ENCODE data around the gene TBKBP1.

DNA sequence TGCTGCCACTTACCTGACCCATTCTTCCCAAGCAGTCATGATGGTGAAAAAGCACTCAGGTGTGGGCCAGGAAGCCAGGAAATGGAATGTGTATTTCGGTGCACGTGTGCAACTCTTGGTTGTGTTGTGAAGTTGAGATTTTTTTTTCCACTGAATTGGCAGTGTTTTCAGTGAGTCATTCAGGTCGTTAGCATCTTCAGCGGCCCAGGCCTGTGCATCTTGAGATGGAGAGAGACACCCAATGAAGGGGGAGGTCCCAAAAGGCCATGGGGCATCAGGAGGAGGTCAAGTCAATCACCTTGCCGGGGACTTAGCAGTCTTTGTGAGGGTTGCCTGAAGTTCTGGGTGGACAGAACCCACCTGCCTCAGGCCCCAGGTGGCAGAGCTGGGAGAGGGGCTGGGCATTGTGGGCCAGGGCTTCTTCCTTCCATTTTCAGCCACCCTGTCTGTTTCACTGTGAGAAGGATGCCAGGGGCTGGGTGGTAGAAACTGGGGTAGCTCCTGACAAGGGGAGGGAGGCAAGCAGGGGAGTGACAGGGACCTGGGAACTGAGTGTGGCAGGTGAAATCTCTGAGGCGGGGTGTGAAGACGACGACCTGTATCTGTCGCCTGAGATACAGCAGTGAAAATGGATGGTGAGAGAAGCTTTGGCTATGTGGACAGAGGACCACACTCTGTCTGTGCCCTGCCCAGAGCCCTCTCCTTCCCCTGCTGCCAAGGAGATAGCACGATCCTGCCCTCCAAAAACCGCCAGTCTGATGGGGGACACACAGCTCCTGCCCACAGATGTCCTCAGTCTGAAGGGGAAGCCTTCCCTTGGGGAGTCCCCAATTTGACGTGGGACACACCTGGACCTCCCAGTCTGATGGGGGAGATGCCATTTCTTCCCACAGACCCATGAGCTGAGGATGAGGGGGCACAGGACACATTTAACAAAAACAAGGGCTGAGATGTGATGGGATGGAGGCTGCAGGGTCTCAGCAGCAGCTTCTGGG, 11.9 kb downstream of the TBKBP1 start:
- TF ChIP-seq, protein P1, sequence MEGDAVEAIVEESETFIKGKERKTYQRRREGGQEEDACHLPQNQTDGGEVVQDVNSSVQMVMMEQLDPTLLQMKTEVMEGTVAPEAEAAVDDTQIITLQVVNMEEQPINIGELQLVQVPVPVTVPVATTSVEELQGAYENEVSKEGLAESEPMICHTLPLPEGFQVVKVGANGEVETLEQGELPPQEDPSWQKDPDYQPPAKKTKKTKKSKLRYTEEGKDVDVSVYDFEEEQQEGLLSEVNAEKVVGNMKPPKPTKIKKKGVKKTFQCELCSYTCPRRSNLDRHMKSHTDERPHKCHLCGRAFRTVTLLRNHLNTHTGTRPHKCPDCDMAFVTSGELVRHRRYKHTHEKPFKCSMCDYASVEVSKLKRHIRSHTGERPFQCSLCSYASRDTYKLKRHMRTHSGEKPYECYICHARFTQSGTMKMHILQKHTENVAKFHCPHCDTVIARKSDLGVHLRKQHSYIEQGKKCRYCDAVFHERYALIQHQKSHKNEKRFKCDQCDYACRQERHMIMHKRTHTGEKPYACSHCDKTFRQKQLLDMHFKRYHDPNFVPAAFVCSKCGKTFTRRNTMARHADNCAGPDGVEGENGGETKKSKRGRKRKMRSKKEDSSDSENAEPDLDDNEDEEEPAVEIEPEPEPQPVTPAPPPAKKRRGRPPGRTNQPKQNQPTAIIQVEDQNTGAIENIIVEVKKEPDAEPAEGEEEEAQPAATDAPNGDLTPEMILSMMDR (IDR thresholded peaks at IDR 0.05), result no peak
- TF ChIP-seq POLR2A (IDR thresholded peaks at IDR 0.05), result no peak

Measured in Peyer's patch (tissue), 4 donors.